HEK293T (cell line): ENCODE measurements around the gene POLR1F.

Source experiments
- BHLHE40 ChIP-seq: fragments of 450-650 bp; IDR thresholded peaks from 2 replicates; pipeline ENCODE4 v1.6.1; 2016; ENCODE audit warnings: mild to moderate bottlenecking, moderate library complexity, borderline replicate concordance
- CTBP1 ChIP-seq: fragments of 450-650 bp; IDR thresholded peaks from 2 replicates; pipeline ENCODE4 v1.6.1; 2016; ENCODE audit warnings: borderline replicate concordance
- ELF4 ChIP-seq: fragments of 450-650 bp; IDR thresholded peaks from 2 replicates; pipeline ENCODE4 v1.6.1; 2017; ENCODE audit warnings: antibody characterized with exemption
- FOXA1 ChIP-seq: fragments of 450-650 bp; IDR thresholded peaks from 2 replicates; pipeline ENCODE4 v1.6.1; 2016; ENCODE audit warnings: mild to moderate bottlenecking
- FOXM1 ChIP-seq: fragments of 450-650 bp; IDR thresholded peaks from 2 replicates; pipeline ENCODE4 v1.6.1; 2017; ENCODE audit warnings: mild to moderate bottlenecking, borderline replicate concordance
- HDGF ChIP-seq: fragments of 450-650 bp; IDR thresholded peaks from 2 replicates; pipeline ENCODE4 v1.6.1; 2017; ENCODE audit warnings: antibody characterized with exemption, borderline replicate concordance
- L3MBTL2 ChIP-seq: fragments of 450-650 bp; conservative IDR thresholded peaks from 2 replicates; pipeline ENCODE4 v1.6.1; 2016; ENCODE audit warnings: mild to moderate bottlenecking
- NFRKB ChIP-seq: fragments of 450-650 bp; IDR thresholded peaks from 2 replicates; pipeline ENCODE4 v1.6.1; 2016; ENCODE audit warnings: mild to moderate bottlenecking, moderate library complexity
- SP1 ChIP-seq: fragments of 450-650 bp; IDR thresholded peaks from 2 replicates; pipeline ENCODE4 v1.6.1; 2017
- SUZ12 ChIP-seq: fragments of 450-650 bp; IDR thresholded peaks from 2 replicates; pipeline ENCODE4 v1.6.1; 2016; ENCODE audit warnings: mild to moderate bottlenecking
- ZNF384 ChIP-seq: fragments of 450-650 bp; IDR thresholded peaks from 2 replicates; pipeline ENCODE4 v1.6.1; 2016

GRCh38 chr7:19663816-19664462 is 44.9 kb downstream of the POLR1F start:
- no peak for TF ChIP-seq BHLHE40
- TF ChIP-seq SP1, result no peak
- no peak for TF ChIP-seq ELF4
- no peak for TF ChIP-seq ZNF384
- no peak for TF ChIP-seq HDGF
- no peak for TF ChIP-seq CTBP1
- TF ChIP-seq SUZ12, result no peak
- TF ChIP-seq FOXM1, result no peak
- no peak for TF ChIP-seq NFRKB
- no peak for TF ChIP-seq L3MBTL2
- TF ChIP-seq FOXA1, result no peak
